Stimulated activated CD4-positive, alpha-beta T cell treated with anti-CD3 and anti-CD28 coated beads, Interleukin-4, amount 100 ng/mL, for 1 hour (primary cell): ENCODE data around the gene TEK.

ENCODE experiments used
- DNase-seq: peaks from one replicate; pipeline ENCODE4 v3.0.0-alpha.2; 2020

TEK gene

DNA sequence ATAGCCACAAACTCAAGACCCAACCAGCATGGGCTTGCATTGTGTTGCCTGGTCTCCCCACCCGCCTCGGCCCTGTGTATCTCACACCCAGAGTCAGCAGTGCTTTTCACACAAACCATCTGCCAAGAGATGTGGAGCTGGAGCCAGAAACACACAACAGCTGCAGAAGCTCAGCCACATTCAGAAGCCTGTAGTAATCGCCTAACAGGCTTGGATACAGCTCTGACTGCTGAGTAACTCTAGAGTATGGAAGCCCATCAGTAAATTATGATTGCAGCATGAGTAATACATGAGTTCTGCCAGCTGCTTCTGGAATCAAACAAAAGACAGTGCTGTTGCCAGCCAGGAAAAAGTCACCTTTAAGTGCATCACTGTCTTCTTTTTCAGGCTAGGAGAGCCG, 16.0 kb downstream of the TEK start:
- DNase-seq = no peak

- DNase-seq = no peak
Observed at GRCh38 chr9:27125936-27126335, 16.9 kb downstream of the TEK start.

DNA sequence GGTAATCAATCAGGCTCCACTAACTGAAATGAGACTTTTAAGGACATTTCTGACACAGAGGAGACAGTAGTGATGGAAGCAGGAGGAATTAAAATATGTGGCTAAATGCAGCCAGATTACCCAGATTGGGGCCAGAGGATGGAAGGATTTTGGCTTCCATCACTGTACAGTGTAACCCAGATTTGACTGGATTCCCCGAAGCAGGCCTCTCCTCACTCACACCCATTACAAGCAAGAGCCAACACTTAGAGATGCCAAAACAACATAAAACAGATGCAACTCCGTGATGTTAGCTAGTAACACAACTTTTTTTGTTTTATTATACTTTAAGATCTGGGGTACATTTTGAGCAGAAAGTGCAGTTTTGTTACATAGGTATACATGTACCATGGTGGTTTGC, 17.6 kb downstream of the TEK start:
- no peak for DNase-seq

GRCh38 chr9:27129221-27129620, 20.2 kb downstream of the TEK start:
- no peak for DNase-seq

DNA sequence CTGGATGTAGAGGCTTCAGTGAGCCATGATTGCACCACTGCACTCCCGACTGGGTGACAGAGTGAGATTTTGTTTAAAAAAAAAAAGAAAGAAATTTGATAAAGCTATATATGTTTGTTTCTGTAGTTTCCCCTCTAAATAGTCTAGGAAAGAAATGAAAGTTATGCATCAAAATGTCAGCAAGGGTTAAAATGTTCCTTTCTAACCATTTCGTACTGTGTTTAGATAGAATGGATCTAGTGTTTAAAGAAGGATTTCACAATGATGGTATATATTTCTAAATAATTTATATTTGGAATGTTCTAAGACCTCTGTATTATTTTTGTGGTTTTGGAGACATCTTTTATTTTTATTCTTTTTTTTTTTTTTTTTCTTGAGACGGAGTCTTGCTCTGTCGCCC, 22.7 kb downstream of the TEK start:
- DNase-seq = no peak

DNA sequence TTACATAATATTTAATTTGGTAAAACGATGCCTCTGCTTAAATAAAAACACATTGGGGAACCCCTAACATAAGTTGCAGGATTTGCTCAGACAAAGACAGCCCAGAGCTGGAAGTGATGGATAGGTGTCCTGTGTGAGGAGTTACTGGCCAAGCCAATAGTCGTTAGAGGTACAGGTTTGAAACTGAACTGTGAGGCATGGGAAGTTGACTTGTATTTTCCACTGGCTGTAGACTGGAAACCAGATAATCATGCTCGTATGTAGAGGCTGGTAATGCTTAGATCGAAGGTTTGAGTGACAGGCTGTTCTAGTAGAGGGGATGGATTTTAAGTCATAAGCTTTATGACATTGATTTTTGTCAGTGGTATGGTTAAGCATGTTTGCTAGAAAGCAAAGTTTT, 24.8 kb downstream of the TEK start:
- DNase-seq = no peak

DNA sequence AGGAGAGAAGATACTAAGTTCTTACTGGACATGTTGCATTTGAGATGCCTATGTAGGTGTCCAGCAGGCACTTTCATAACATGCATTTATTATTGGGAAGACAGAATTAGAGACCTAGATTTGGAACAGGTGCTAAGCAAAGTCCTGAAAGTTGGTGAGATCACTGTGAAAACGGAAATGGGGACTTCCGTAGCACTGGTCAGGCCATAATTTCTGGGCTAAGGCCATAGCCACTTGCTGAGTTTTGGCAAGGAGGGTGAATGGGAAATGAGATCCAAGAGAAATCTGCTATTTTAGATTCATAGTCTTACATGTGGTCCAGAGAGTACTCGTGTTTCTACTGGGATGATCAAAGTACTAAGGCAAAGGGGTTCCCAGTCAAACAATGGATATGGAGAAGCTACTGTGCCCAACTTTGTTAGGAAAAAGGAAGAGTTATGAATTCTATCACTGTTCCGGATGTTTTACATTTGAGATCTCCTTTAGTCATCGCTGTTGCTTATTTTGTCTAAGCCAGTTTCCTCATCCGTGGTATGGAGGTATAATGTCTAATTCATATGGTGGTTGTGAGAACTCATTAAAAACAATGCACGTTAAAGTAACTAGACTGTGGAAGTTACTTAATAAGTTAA, 33.4 kb downstream of the TEK start:
- no peak for DNase-seq

GRCh38 chr9:27145143-27145542, 36.1 kb downstream of the TEK start:
- DNase-seq = no peak

GRCh38 chr9:27149651-27150050, 40.6 kb downstream of the TEK start:
- DNase-seq = no peak

DNA sequence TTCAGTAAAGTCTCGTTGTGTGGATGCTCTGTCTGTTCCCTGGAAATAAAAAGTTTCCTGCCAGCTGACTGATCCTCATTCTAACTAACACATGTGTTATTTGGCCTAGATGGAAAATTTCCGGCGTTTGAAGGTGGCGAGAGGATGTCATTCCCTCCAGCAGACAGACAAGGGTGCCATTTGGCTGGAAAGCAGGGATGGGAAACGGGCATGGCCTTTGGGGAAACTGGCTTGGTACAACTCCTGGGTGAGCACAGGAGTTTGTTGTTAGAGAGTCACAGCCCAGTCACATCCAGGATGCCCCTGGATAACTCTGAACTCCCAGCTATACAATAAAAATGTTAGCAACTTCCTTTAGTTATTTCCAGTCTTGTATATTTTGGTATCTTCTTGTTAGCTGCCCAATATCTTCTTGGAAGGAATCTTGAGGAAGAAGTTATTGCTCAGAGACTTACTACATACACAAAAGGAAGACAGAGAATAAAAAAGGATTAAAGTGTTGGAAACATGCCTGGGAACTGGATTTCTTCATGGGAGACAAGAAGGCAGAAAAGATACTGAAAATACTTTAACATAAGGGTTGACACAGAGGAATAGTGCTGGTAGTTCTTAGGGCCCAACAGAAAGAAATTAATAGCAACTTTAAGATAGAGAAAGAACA, 41.9 kb downstream of the TEK start:
- no peak for DNase-seq

GRCh38 chr9:27151693-27152404, 42.8 kb downstream of the TEK start:
- no peak for DNase-seq

- DNase-seq = no peak
Observed at GRCh38 chr9:27152405-27152718, 43.3 kb downstream of the TEK start.

- DNase-seq = no peak
Observed at GRCh38 chr9:27154908-27155307, 45.9 kb downstream of the TEK start.

DNA sequence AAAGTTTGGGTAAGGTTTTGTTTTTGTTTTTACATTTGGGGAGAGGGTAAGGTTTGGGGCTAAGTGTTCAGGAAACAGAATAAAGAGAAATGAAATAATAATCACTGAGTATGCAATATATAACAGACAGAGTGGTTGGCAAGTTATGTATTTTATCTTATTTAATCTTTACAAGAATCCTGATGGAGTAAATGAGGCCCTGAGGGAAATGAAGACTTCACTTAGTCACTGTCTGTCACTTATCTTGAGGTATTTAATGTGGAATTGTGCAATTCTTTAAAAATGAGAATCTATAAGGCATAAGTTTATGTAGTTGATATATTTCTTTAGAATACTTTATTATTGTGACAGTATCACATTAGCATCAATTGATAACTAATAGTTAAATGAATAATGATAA, 48.1 kb downstream of the TEK start:
- DNase-seq = no peak

- DNase-seq = no peak
Observed at GRCh38 chr9:27157736-27158135, 48.7 kb downstream of the TEK start.

DNA sequence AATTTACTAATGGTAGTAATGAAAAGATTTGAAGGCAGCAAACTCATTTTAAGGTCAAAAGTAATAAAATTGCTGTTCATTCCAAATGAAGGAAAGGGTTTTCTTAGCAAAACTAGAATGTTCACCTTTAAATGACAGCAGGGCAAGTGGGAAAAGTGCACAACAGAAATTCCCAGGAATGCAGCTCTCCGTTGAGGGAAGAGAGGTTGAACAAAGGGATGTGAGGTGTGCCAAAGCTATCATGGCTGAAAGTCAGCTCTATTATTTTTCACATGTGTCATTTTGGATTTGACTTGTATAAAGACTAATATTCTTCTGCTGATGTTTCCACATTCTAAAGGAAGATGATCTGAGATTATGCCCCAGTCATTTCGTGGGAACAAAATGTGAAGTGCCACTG, 51.6 kb downstream of the TEK start:
- no peak for DNase-seq

DNA sequence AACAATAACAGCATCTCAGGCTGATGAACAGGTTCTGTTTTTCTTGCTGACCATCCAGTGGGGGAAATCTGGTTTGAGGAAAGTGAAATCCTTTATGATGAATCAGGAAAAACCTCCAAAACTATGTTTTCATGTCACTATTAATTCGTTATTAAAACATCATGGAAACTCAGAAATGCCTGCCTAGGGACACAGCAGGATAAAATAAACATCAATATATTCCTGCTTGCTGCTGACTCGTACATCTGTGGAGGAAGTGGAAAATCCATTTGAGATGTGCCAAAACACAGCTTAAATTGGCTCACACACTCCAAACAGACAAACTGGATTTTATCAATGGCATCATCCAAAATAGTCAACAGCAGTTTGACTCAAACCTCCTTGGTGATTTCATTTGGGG, 53.0 kb downstream of the TEK start:
- DNase-seq = no peak

DNA sequence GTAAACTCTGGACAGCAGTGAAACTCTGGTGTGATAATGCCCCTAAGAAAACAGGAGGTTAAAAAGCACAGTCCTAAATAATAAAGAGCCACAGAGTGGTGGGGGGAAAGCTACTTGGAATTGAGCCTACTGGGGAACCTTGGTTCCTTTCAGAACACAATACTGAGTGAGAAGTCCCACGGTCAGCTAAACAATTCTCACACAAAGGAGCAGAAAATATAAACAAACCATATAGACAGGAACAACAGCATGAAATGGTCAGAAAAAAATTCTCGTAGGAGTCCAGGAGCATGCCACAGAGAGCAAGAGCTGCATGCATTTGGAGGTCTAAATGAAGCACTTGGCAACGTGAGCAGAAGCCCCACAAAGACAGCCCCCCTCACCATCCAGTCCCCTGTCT, 56.0 kb downstream of the TEK start:
- no peak for DNase-seq

DNA sequence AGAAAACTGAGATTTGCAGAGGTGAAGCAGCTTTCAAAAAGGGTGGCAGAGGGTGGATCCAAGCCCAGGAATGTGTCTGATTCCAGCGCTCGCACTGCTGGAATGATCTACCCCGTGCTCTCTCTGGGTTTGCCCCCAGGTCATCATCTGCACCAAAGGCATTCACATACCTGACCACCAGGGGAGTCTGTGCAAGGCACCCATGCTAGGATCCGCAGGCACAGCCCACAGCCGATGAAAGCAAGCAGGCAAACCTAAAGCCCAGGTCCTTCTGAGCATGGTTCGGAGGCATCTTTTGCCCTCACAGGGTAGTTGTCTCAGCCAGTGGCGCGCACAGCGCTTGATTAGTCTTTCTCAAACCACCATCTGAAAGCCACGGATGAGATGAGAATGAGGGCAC, 56.6 kb downstream of the TEK start:
- no peak for DNase-seq

DNA sequence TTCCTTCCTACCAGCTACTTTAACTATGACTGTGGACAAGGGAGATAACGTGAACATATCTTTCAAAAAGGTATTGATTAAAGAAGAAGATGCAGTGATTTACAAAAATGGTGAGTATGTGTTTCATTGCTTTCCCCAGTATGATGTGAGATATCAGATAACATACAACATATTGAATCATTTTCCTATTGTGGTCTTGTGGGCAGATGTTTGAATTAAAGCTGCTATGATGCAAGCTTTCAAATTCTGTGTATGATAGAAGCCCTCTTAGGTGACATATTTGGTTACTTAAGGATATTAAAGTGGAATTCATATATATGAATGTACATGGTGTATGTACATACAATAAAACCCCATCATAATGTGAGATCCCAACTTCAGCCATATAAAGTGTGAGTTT, 59.5 kb downstream of the TEK start:
- no peak for DNase-seq

GRCh38 chr9:27168951-27169350, 59.9 kb downstream of the TEK start:
- DNase-seq = no peak

- DNase-seq = no peak
Observed at GRCh38 chr9:27176971-27177370, 67.9 kb downstream of the TEK start.

DNA sequence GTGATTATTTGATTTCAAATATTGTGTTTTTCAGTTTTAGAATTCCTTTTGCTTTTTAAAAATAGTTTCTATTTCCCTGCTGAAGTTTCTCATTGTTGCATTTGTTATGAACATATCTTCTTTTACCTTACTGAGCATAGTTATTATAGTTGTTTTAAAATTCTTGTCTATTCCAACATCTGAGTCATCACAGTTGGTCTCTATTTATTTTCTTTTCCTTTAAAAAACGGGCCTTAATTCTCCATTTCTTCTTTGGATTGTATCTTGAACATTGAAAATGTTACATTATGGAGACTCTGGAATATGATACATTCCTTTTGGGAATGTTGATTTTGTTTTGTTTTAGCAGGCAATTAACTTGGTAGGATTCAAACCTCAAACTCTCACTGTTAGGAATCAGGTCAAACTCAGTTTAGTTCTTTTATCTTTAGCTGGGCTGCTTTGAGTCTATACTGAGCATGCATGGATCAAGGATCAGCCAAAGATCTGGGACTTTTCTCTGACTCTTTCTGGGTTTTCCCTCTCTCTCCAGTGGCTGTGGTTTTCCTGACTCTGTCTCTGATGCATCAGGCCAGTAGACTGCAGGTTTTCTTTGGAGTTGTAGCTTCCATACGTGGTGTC, 70.3 kb downstream of the TEK start:
- DNase-seq = no peak

DNA sequence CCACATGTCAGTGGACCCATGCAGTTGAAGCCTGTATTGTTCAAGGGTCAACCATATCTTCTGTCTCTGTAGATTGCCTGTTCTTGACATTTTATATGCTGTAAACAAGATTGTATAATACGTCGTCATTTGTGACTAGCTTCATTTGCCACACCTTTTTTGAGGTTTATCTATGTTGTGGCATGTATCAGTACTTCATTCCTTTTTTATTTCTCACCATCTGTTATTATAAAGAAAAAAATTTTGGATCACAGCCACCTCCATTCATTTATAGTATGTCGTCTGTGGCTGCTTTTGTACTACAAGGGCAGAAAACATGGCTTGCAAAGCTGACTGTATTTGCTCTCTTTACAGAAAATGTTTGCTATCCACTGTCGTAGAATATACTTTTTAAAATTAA, 72.4 kb downstream of the TEK start:
- no peak for DNase-seq
